Measurements from ENCODE around the gene RCOR1. TPM values are rescaled to one million over a fixed set of nuclear protein-coding genes. Genes with fewer than 3 reads are reported as not detected.

The RCOR1 gene
- total RNA-seq, 1 donor from 2014 or later = 11.0 TPM

- Histone ChIP-seq H3K27ac (replicated peaks) (no peak overlapping the region), H3K4me1 (peaks cover 25% of the 10 kb centered on the region), H3K27me3 (ENCODE audit: low read depth) (no peaks in the 10 kb centered on the region), H3K36me3 (no peaks in the 10 kb centered on the region), H3K9me3 (replicated peaks) (no peaks in the 10 kb centered on the region), H3K4me3 (no peak overlapping the region)
- no peak for DNase-seq
- intact Hi-C loops (cut with micrococcal nuclease) = no loop called here
- no peak for TF ChIP-seq CTCF (IDR thresholded peaks at IDR 0.05; ENCODE audit: borderline replicate concordance)
Measured at GRCh38 chr14:102646615-102647014, 54.2 kb downstream of the RCOR1 start.

- Histone ChIP-seq H3K4me3 (no peak overlapping the region), H3K36me3 (no peaks in the 10 kb centered on the region), H3K9me3 (replicated peaks) (peaks cover 6% of the 10 kb centered on the region), H3K27me3 (ENCODE audit: low read depth) (no peaks in the 10 kb centered on the region), H3K4me1 (peaks cover 29% of the 10 kb centered on the region), H3K27ac (replicated peaks) (no peak overlapping the region)
- no peak for TF ChIP-seq CTCF (IDR thresholded peaks at IDR 0.05; ENCODE audit: borderline replicate concordance)
- DNase-seq = no peak
- intact Hi-C loops (cut with micrococcal nuclease) = no loop called here
Measured at GRCh38 chr14:102652194-102652593, 59.7 kb downstream of the RCOR1 start.

- intact Hi-C loops (cut with micrococcal nuclease) = no loop called here
- TF ChIP-seq CTCF (IDR thresholded peaks at IDR 0.05; ENCODE audit: borderline replicate concordance) = no peak
- Histone ChIP-seq H3K27me3 (ENCODE audit: low read depth) (no peaks in the 10 kb centered on the region), H3K4me1 (peaks cover 28% of the 10 kb centered on the region), H3K36me3 (no peaks in the 10 kb centered on the region), H3K9me3 (replicated peaks) (peaks cover 6% of the 10 kb centered on the region), H3K27ac (replicated peaks) (no peak overlapping the region), H3K4me3 (no peak overlapping the region)
- no peak for DNase-seq
Measured at GRCh38 chr14:102654298-102654697, 61.8 kb downstream of the RCOR1 start.

- no peak overlapping the region for H3K27ac ChIP-seq (replicated peaks)
Measured at GRCh38 chr14:102655137-102655536, 62.7 kb downstream of the RCOR1 start.

GRCh38 chr14:102659797-102660196 lies 67.3 kb downstream of the RCOR1 start:
- Histone ChIP-seq H3K27ac (replicated peaks) (no peak overlapping the region), H3K36me3 (no peaks in the 10 kb centered on the region), H3K27me3 (ENCODE audit: low read depth) (no peaks in the 10 kb centered on the region), H3K4me3 (no peak overlapping the region), H3K9me3 (replicated peaks) (no peaks in the 10 kb centered on the region), H3K4me1 (peaks cover 16% of the 10 kb centered on the region)
- intact Hi-C loops (cut with micrococcal nuclease) = no loop called here
- no peak for DNase-seq
- no peak for TF ChIP-seq CTCF (IDR thresholded peaks at IDR 0.05; ENCODE audit: borderline replicate concordance)

More at GRCh38 chr14:102655137-102655536, 62.7 kb downstream of the RCOR1 start:
- Histone ChIP-seq H3K4me1 (peaks cover 25% of the 10 kb centered on the region), H3K27me3 (ENCODE audit: low read depth) (no peaks in the 10 kb centered on the region), H3K9me3 (replicated peaks) (peaks cover 6% of the 10 kb centered on the region), H3K36me3 (no peaks in the 10 kb centered on the region), H3K4me3 (no peak overlapping the region)
- DNase-seq = no peak
- intact Hi-C loops (cut with micrococcal nuclease) = no loop called here
- no peak for TF ChIP-seq CTCF (IDR thresholded peaks at IDR 0.05; ENCODE audit: borderline replicate concordance)

GRCh38 chr14:102661614-102662013 lies 69.2 kb downstream of the RCOR1 start:
- H3K27ac ChIP-seq (replicated peaks) = no peak overlapping the region
- no peaks in the 10 kb centered on the region for H3K36me3 ChIP-seq
- H3K9me3 ChIP-seq (replicated peaks) = no peaks in the 10 kb centered on the region
- H3K27me3 ChIP-seq (ENCODE audit: low read depth) = no peaks in the 10 kb centered on the region
- no peak for DNase-seq
- H3K4me1 ChIP-seq = peaks cover 16% of the 10 kb centered on the region
- no peak for TF ChIP-seq CTCF (IDR thresholded peaks at IDR 0.05; ENCODE audit: borderline replicate concordance)
- H3K4me3 ChIP-seq = no peak overlapping the region
- intact Hi-C loops (cut with micrococcal nuclease) = no loop called here
